Karpas-422 (cell line): ENCODE results near the gene RELL1. TPM values are rescaled to one million over a fixed set of nuclear protein-coding genes. Genes with fewer than 3 reads are reported as not detected.

ENCODE experiments used
- DNase-seq: peaks from one replicate; pipeline ENCODE4 v3.0.0-alpha.2; 2015
- H2AFZ ChIP-seq: fragments of 200-600 bp; sonication (generic); 2 replicates; pipeline ENCODE4 v1.6.1; 2014; ENCODE audit warnings: antibody characterized with exemption, low read length, mixed read lengths
- H3K27ac ChIP-seq: fragments of 200-600 bp; sonication (generic); 2 replicates; pipeline ENCODE4 v1.5.1; 2014; ENCODE audit warnings: mild to moderate bottlenecking, low read length, moderate library complexity
- H3K27me3 ChIP-seq: fragments of 200-600 bp; sonication (generic); 2 replicates; pipeline ENCODE4 v1.6.1; 2014; ENCODE audit warnings: low read length, mixed read lengths
- H3K36me3 ChIP-seq: fragments of 200-600 bp; sonication (generic); 2 replicates; pipeline ENCODE4 v1.6.1; 2014; ENCODE audit warnings: low read length, mixed read lengths; ENCODE audit not compliant: insufficient read depth
- H3K4me1 ChIP-seq: fragments of 200-600 bp; sonication (generic); 2 replicates; pipeline ENCODE4 v1.6.1; 2014; ENCODE audit warnings: mild to moderate bottlenecking, low read length, mixed read lengths
- H3K4me2 ChIP-seq: fragments of 200-600 bp; sonication (generic); 2 replicates; pipeline ENCODE4 v1.6.1; 2014; ENCODE audit warnings: low read length, low read depth, mild to moderate bottlenecking; ENCODE audit not compliant: poor library complexity, severe bottlenecking
- H3K4me3 ChIP-seq: fragments of 200-600 bp; sonication (generic); 2 replicates; pipeline ENCODE4 v1.5.1; 2014; ENCODE audit warnings: mild to moderate bottlenecking, antibody characterized with exemption, low read length, mixed read lengths
- H3K79me2 ChIP-seq: fragments of 200-600 bp; sonication (generic); 2 replicates; pipeline ENCODE4 v1.6.1; 2014; ENCODE audit warnings: mild to moderate bottlenecking, low read length, mixed read lengths
- H3K9ac ChIP-seq: fragments of 200-600 bp; sonication (generic); 2 replicates; pipeline ENCODE4 v1.6.0; 2014; ENCODE audit warnings: low read length
- H3K9me2 ChIP-seq: fragments of 200-600 bp; sonication (generic), shearing (Covaris generic); replicated peaks from 2 replicates; pipeline ENCODE4 v1.6.0; 2014; ENCODE audit warnings: mild to moderate bottlenecking, low read length, moderate library complexity; ENCODE audit not compliant: insufficient read depth
- H3K9me3 ChIP-seq: fragments of 300-700, 200-600 bp; sonication (generic); 2 replicates; pipeline ENCODE4 v1.6.1; 2014; ENCODE audit warnings: low read length, mixed read lengths
- H4K20me1 ChIP-seq: fragments of 200-600 bp; sonication (generic); 2 replicates; pipeline ENCODE4 v1.6.1; 2014; ENCODE audit warnings: mild to moderate bottlenecking, antibody characterized with exemption, low read length, low read depth; ENCODE audit not compliant: insufficient read depth
- total RNA-seq: library from RNA; depleted of rRNA; stranded (reverse); fragments of >200 nt; shearing (Covaris generic); gene quantifications from 2 replicates; pipeline ENCODE4 v1.2.3, GENCODE V29; 2014; ENCODE audit warnings: low replicate concordance

Gene RELL1
- total RNA-seq, 1 experiment from 2014 or later: 0.60 TPM

DNA sequence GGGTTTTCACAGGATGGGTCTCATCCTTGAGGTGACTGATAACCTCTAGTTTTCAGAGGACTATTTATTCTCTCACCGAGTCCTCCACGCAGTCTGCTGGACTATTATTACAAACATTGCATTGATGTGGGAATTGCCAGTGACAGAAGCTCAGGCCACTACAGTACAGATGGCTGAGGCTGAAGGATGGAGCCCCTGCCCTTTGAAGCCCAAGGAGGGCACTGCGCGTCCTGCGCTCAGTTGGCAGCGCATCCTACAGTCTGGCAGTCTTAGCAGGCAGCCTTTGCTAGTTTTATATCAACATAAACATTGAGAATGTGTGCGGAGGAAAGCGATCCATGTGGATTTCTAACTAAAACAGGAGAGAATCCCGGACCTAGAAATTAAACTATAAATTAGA lies 1.5 kb upstream of the RELL1 start:
- no peak overlapping the region for H3K9ac ChIP-seq
- no peak overlapping the region for H3K4me3 ChIP-seq
- H3K4me1 ChIP-seq: peaks cover 21% of the 10 kb centered on the region
- no peak overlapping the region for H2AFZ ChIP-seq
- no peaks in the 10 kb centered on the region for H3K9me3 ChIP-seq
- H3K36me3 ChIP-seq: no peaks in the 10 kb centered on the region
- H4K20me1 ChIP-seq: no peaks in the 10 kb centered on the region
- no peak overlapping the region for H3K4me2 ChIP-seq
- no peak overlapping the region for H3K27ac ChIP-seq
- no peaks in the 10 kb centered on the region for H3K27me3 ChIP-seq
- DNase-seq: no peak
- no peaks in the 10 kb centered on the region for H3K79me2 ChIP-seq
- no peaks in the 10 kb centered on the region for H3K9me2 ChIP-seq

DNA sequence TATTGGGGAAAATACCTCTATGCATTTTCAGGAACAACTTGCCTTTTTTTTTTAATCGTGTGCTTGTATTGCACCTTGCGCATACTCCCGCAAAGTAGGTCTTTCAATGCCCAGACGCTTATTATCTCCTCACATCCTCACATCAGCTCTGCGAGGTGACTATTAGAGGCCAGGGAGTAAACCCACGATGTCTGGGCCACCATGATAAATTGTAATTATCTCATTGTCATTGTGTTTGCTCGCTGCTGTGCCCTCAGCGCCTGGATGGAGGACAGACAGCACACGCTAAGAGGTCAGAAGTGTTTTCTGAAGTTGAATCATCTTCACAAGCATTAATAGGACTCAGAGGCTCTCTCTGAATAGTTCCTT lies 1.0 kb upstream of the RELL1 start:
- no peak overlapping the region for H2AFZ ChIP-seq

DNA sequence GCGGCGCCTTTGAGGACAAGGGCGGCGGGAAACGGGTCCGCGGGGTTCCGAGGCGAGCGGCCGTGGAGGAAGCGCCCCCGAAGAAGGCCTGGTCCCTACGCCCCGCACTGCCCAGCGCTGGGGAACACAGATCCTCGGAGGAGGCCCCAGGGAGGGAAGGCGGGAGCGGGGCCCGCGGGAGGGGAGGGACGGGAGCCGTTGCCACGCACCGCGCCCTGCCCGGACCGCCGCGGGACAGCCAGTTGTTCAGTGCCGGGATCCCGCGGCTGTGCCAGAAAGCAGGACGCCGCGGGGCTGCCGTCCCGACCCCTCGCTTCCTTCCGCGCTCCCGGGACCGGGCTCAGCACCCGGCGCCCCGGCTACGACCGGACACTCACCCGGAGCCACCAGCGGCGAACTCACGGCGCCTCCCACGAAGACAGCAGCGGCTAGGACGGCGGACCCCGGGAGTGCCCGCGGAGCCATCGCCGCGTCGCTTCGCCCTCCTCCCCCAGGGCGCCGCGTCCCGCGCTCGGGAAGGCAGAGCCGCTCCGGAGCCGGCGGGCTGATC lies 278 bp downstream of the RELL1 start:
- DNase-seq: peak; percentile 45
- Histone ChIP-seq H3K9me3 (no peaks in the 10 kb centered on the region), H3K4me2 (peak overlapping the region; percentile 82), H3K4me3 (peak overlapping the region; percentile 71), H3K27me3 (no peaks in the 10 kb centered on the region), H3K36me3 (no peaks in the 10 kb centered on the region), H3K27ac (no peak overlapping the region), H3K79me2 (no peaks in the 10 kb centered on the region), H3K4me1 (peaks cover 23% of the 10 kb centered on the region), H4K20me1 (no peaks in the 10 kb centered on the region), H2AFZ (peak overlapping the region; percentile 80), H3K9ac (peak overlapping the region; percentile 70), H3K9me2 (no peaks in the 10 kb centered on the region)

More for the DNA sequence above, 1.0 kb upstream of the RELL1 start:
- Histone ChIP-seq H3K9me2 (no peaks in the 10 kb centered on the region), H3K4me3 (peak overlapping the region; percentile 71; the same call in 1 of the 2 replicates), H4K20me1 (no peaks in the 10 kb centered on the region), H3K4me1 (peaks cover 23% of the 10 kb centered on the region), H3K36me3 (no peaks in the 10 kb centered on the region), H3K9ac (peak overlapping the region; percentile 61; the same call in 1 of the 2 replicates), H3K79me2 (no peaks in the 10 kb centered on the region), H3K27me3 (no peaks in the 10 kb centered on the region), H3K27ac (no peak overlapping the region), H3K9me3 (no peaks in the 10 kb centered on the region), H3K4me2 (peak overlapping the region; percentile 82)
- no peak for DNase-seq

DNA sequence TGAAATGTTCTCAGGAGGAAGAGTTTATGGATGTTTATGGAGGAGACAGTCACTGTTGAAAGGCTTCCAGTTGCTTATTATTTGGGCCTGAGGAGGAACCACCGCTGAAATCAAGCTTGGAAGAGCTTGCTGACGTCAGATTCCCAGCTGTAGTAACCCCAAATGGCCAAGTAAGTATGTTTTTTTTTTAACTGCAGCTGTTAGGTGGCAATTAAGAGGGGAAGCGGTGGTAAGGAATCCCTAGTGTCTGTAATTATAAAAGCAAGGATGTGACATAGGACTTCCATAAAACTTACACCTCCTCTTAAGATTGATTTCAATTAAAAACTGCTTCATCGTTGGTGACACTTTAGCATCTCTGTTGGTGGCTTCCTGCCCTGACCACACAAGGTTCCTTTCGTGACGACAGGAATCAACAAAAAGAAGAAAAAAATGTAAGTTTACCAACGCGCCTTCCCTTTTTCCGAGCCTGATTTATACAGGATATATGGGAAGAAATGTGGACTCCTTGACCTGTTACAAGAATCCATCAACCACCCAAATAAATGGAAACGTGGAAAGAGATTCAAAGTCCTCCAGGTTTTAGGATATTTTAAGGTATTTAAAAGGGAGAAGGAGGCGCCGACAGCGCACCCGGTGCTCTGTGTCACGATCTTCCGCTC lies 884 bp downstream of the RELL1 start:
- no peaks in the 10 kb centered on the region for H3K9me3 ChIP-seq
- H3K9ac ChIP-seq: peak overlapping the region; percentile 70
- peak overlapping the region; percentile 71 for H3K4me3 ChIP-seq
- no peak for DNase-seq
- no peaks in the 10 kb centered on the region for H3K36me3 ChIP-seq
- peak overlapping the region; percentile 80 for H2AFZ ChIP-seq
- H3K4me1 ChIP-seq: peaks cover 23% of the 10 kb centered on the region
- peak overlapping the region; percentile 82 for H3K4me2 ChIP-seq
- no peaks in the 10 kb centered on the region for H3K27me3 ChIP-seq
- H3K9me2 ChIP-seq: no peaks in the 10 kb centered on the region
- H3K79me2 ChIP-seq: no peaks in the 10 kb centered on the region
- H3K27ac ChIP-seq: no peak overlapping the region
- H4K20me1 ChIP-seq: no peaks in the 10 kb centered on the region

DNA sequence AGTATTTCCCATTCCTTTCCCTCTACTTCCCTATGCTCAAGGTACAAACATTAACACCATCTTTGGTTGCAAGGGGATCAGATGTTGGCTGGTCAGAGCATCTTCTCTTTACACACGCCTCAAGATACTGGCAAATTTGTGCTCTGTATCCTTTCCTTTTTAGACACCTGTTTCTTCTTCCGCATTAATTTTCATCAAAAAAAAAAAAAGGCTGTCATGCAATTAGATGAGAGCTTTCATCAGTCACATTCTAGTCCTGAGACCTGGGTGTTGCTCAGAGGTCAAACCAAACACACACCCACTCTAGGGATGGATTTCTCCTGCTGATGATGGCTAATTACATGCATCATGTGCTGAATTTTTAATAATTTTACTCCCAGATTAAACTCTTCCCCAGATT lies 2.0 kb downstream of the RELL1 start:
- Histone ChIP-seq H3K4me3 (no peak overlapping the region), H2AFZ (no peak overlapping the region), H3K9ac (no peak overlapping the region), H4K20me1 (no peaks in the 10 kb centered on the region), H3K9me3 (no peaks in the 10 kb centered on the region), H3K4me2 (no peak overlapping the region), H3K9me2 (no peaks in the 10 kb centered on the region), H3K27me3 (no peaks in the 10 kb centered on the region), H3K79me2 (no peaks in the 10 kb centered on the region), H3K36me3 (no peaks in the 10 kb centered on the region), H3K4me1 (peaks cover 23% of the 10 kb centered on the region), H3K27ac (no peak overlapping the region)
- no peak for DNase-seq

DNA sequence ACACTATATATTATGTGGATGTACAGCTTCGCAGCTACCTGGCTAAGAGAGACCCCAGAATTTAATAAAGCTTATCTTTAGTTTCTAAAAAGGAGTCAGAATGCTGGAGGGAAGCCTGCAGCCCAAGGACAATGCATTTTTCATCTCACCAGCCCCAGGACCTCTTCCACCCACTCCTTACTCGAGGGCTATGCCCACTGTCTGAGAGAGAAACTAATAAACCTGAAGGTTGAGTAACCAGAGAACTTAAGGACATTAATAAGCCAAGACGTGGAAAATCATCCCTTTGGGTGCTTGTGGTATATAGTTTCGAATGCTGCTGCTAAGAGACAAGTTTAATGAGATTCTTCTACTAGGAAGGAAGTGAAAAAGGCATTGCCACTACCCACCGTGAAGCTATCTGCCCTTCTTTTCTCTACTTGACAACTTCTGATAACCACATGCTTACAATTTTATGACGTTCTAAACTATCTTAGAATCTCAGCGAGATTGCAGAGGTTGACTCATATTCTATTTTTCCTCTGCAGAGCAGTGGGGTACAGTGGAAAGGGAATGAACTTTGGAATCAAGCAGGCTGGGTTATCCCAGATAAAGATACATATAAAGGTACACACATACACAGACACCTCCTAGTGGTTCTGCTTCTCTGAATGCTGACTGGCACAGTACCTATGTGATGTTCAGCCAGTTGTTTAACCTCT lies 3.3 kb downstream of the RELL1 start:
- H3K4me2 ChIP-seq: no peak overlapping the region
- H4K20me1 ChIP-seq: no peaks in the 10 kb centered on the region
- H3K9me3 ChIP-seq: no peaks in the 10 kb centered on the region
- peaks cover 23% of the 10 kb centered on the region for H3K4me1 ChIP-seq
- H2AFZ ChIP-seq: no peak overlapping the region
- H3K27ac ChIP-seq: no peak overlapping the region
- H3K9me2 ChIP-seq: no peaks in the 10 kb centered on the region
- H3K4me3 ChIP-seq: no peak overlapping the region
- no peaks in the 10 kb centered on the region for H3K27me3 ChIP-seq
- DNase-seq: no peak
- H3K36me3 ChIP-seq: no peaks in the 10 kb centered on the region
- H3K79me2 ChIP-seq: no peaks in the 10 kb centered on the region
- no peak overlapping the region for H3K9ac ChIP-seq

DNA sequence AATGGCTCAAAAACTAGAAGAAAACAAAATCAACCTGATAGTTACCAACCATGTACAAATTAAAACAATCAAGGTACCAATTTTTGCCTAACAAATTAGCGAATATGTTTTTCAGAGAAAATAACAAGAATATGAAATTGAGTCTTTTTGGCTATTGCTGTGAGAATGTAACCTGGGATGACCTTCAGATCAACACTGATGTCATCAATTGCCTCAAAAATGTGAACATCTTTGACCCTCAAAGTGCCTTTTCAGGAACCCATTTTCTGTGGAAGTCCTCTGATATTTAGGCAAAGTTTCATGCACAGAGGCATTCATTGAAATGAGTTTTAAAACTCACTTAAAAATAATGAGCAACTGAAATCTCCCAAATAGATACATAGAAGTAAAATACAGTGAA lies 6.1 kb downstream of the RELL1 start:
- no peak overlapping the region for H3K4me3 ChIP-seq
- H2AFZ ChIP-seq: no peak overlapping the region
- H3K36me3 ChIP-seq: no peaks in the 10 kb centered on the region
- peaks cover 32% of the 10 kb centered on the region for H3K4me1 ChIP-seq
- no peak overlapping the region for H3K27ac ChIP-seq
- H3K27me3 ChIP-seq: no peaks in the 10 kb centered on the region
- no peak for DNase-seq
- no peaks in the 10 kb centered on the region for H3K9me2 ChIP-seq
- no peaks in the 10 kb centered on the region for H3K79me2 ChIP-seq
- no peaks in the 10 kb centered on the region for H3K9me3 ChIP-seq
- H3K4me2 ChIP-seq: no peak overlapping the region
- no peak overlapping the region for H3K9ac ChIP-seq
- H4K20me1 ChIP-seq: no peaks in the 10 kb centered on the region

DNA sequence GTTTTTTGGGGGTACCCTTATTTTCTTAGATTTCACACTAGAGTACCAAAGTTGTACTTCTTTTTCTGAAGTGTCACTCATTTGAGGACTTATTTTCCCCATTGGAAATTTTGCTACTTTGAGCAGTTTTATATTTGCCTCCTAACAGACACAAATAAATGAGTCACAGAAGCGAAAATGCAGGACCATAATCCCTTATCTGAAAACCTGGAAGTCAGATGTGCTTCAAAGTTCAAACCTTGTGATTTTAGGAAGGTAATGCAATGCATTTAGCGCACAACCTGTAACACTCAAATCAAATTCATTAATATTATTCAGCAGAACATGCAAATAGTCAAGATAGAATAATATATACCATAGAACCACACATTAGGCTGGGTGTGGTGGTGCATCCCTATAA lies 6.9 kb downstream of the RELL1 start:
- Histone ChIP-seq H3K9me3 (no peaks in the 10 kb centered on the region), H3K9me2 (no peaks in the 10 kb centered on the region), H3K27me3 (no peaks in the 10 kb centered on the region), H3K27ac (no peak overlapping the region), H3K79me2 (no peaks in the 10 kb centered on the region), H4K20me1 (no peaks in the 10 kb centered on the region), H3K4me2 (no peak overlapping the region), H3K9ac (no peak overlapping the region), H3K36me3 (no peaks in the 10 kb centered on the region), H3K4me1 (peaks cover 39% of the 10 kb centered on the region), H2AFZ (no peak overlapping the region), H3K4me3 (no peak overlapping the region)
- no peak for DNase-seq
